Measurements from ENCODE around the gene TSPAN5. TPM values are rescaled to one million over a fixed set of nuclear protein-coding genes. Genes with fewer than 3 reads are reported as not detected.

Gene TSPAN5
- total RNA-seq, 1 experiment from 2014 or later = 4.3 TPM

DNA sequence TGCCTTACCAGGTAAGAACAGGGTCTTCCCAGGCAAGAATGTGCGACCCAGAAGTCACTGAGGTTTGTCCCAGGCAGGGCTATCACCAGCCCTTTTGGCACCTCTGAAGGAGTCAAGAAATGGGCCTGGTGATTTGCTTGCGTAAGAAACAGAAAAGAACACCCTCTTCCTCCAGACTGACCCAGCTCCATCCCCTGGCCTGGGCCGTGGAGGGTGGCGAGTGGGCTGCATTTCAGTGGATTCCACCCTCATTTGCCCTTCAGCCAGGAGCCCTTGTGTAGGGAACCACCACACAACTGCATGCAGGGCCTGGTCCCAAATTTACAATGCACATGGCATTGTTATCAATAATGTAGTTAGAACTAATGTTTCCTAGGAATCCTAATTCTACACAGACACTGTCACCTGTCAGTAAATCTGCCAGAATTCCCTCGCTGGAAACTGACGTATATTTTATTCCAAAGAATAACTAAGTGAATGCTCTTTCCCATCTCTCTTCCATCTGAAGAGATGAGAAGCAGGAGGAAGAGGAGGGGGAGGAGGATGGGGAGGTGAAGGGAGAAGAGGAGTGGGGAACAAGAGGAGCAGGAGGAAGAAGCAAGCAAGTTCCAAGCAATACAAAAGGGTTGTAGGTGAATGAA is 46.6 kb downstream of the TSPAN5 start:
- DNase-seq = no peak
- no peaks in the 10 kb centered on the region for H3K27me3 ChIP-seq (ENCODE audit: control insufficient read depth, insufficient read depth, low read length)
- H3K4me3 ChIP-seq (ENCODE audit: insufficient read depth, low read depth, low read length) = no peak overlapping the region
- no peaks in the 10 kb centered on the region for H3K36me3 ChIP-seq (replicated peaks; ENCODE audit: control insufficient read depth, insufficient read depth, low read length)

GRCh38 chr4:98610926-98611676 is 47.3 kb downstream of the TSPAN5 start:
- DNase-seq = no peak
- no peaks in the 10 kb centered on the region for H3K36me3 ChIP-seq (replicated peaks; ENCODE audit: control insufficient read depth, insufficient read depth, low read length)
- H3K4me3 ChIP-seq (ENCODE audit: insufficient read depth, low read depth, low read length) = no peak overlapping the region
- no peaks in the 10 kb centered on the region for H3K27me3 ChIP-seq (ENCODE audit: control insufficient read depth, insufficient read depth, low read length)

- H3K4me3 ChIP-seq (ENCODE audit: insufficient read depth, low read depth, low read length) = no peak overlapping the region
- DNase-seq = no peak
- no peaks in the 10 kb centered on the region for H3K36me3 ChIP-seq (replicated peaks; ENCODE audit: control insufficient read depth, insufficient read depth, low read length)
- H3K27me3 ChIP-seq (ENCODE audit: control insufficient read depth, insufficient read depth, low read length) = no peaks in the 10 kb centered on the region
Measured at GRCh38 chr4:98610431-98610830, 48.0 kb downstream of the TSPAN5 start.

GRCh38 chr4:98609934-98610333 is 48.5 kb downstream of the TSPAN5 start:
- Histone ChIP-seq H3K36me3 (replicated peaks; ENCODE audit: control insufficient read depth, insufficient read depth, low read length) (no peaks in the 10 kb centered on the region), H3K27me3 (ENCODE audit: control insufficient read depth, insufficient read depth, low read length) (no peaks in the 10 kb centered on the region), H3K4me3 (ENCODE audit: insufficient read depth, low read depth, low read length) (no peak overlapping the region)
- no peak for DNase-seq

DNA sequence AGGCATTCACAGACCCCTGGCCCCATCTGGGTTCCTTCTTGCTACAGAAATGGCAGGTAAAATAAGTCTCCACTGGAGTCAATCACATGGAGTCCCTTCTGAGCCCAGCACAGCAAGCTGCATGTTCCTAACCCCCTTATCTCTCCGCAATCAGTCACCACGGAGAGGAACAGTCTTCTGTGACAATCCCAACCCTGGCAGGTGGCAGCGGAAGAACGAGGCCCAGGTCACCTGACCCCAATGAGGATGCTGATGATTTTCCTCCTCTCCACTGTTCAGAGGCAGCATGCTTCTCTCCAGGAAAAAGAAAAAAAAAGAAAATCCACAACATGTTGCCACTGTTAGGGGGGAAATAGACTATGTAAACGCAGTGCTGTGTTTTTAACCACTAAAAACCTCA is 50.1 kb downstream of the TSPAN5 start:
- Histone ChIP-seq H3K36me3 (replicated peaks; ENCODE audit: control insufficient read depth, insufficient read depth, low read length) (no peaks in the 10 kb centered on the region), H3K4me3 (ENCODE audit: insufficient read depth, low read depth, low read length) (no peak overlapping the region), H3K27me3 (ENCODE audit: control insufficient read depth, insufficient read depth, low read length) (no peaks in the 10 kb centered on the region)
- no peak for DNase-seq

DNA sequence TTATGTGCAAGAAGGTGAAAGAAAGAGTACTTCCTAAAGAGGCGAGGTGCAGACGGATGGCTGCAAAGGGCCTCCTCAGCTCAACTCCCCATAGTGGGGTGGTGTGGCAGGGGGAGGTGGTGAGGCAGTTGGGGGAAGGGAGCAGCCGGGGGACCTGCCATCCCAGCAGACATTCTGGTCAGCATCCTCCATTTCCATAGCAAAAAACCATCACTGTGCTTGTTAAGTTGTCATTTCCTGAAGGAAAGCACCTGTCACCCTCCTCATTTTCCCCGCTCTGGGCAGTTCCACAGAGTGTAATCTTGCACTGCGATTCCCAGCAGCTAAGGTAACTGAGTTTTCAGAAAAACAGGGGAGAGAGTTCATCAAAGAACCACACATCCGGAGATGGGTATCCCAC is 51.5 kb downstream of the TSPAN5 start:
- DNase-seq = peak; percentile 48
- Histone ChIP-seq H3K4me3 (ENCODE audit: insufficient read depth, low read depth, low read length) (no peak overlapping the region), H3K36me3 (replicated peaks; ENCODE audit: control insufficient read depth, insufficient read depth, low read length) (no peaks in the 10 kb centered on the region), H3K27me3 (ENCODE audit: control insufficient read depth, insufficient read depth, low read length) (no peaks in the 10 kb centered on the region)

- no peak for DNase-seq
- Histone ChIP-seq H3K27me3 (ENCODE audit: control insufficient read depth, insufficient read depth, low read length) (no peaks in the 10 kb centered on the region), H3K36me3 (replicated peaks; ENCODE audit: control insufficient read depth, insufficient read depth, low read length) (no peaks in the 10 kb centered on the region), H3K4me3 (ENCODE audit: insufficient read depth, low read depth, low read length) (no peak overlapping the region)
Measured at GRCh38 chr4:98605216-98605615, 53.2 kb downstream of the TSPAN5 start.

- DNase-seq = no peak
- H3K36me3 ChIP-seq (replicated peaks; ENCODE audit: control insufficient read depth, insufficient read depth, low read length) = no peaks in the 10 kb centered on the region
- H3K27me3 ChIP-seq (ENCODE audit: control insufficient read depth, insufficient read depth, low read length) = no peaks in the 10 kb centered on the region
- no peak overlapping the region for H3K4me3 ChIP-seq (ENCODE audit: insufficient read depth, low read depth, low read length)
Measured at GRCh38 chr4:98604723-98605122, 53.7 kb downstream of the TSPAN5 start.

DNA sequence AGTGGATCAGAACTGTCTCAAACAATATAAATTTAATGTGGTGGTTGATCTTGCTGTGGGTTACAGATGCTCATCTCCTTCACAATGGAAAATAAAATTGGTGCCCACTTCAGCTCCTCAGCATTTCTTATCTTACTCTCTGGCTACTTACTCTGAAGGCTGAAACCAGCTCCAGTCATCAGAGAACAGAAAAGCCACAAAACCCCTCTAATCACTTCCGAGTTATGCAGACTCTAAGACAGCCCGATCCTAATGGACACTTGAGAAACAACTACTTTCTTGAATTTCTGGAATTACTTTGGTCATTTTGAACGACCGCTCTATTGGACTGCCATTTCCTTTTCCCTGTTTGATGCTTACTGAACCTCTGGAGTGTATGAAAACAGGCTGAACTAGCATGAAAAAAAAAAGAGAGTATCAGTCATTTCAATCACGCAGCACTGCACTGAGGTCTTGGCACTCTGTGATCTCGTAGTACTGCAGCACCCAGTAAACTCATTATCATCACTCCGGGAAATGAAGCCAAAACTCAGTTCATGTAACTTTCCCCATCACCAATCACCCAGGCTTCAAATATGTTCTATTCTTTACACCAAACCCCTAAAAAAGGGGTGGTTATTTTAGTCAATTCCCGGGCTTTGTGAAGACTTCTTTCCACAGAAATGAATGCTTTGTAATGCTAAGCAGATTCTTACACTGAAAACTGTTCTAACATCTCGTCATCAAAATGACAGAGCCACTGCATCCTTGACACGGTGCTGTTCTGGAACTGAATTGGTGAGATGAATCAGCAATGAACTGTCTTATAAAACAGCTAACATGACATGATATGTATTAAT is 54.5 kb downstream of the TSPAN5 start:
- H3K36me3 ChIP-seq (replicated peaks; ENCODE audit: control insufficient read depth, insufficient read depth, low read length) = no peaks in the 10 kb centered on the region
- no peaks in the 10 kb centered on the region for H3K27me3 ChIP-seq (ENCODE audit: control insufficient read depth, insufficient read depth, low read length)
- DNase-seq = no peak
- no peak overlapping the region for H3K4me3 ChIP-seq (ENCODE audit: insufficient read depth, low read depth, low read length)

DNA sequence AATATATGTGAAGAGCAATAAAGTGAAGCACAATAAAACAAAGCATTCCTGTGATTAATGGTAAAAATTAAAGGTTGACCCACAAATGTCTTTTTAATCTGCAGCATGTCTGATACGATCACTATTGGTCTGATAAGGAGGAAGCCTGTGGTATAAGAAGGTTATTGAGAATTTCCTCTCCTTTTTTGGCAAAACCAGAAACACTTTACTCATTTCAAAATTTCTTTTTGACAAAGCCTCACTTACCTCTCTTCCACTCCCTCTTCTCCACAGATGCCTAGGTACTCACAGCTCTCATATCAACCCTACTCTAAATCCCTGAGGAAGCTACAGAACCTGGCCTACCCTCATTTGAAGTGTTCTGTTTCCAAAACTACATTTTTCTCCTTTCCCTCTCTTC is 56.1 kb downstream of the TSPAN5 start:
- no peak for DNase-seq
- Histone ChIP-seq H3K27me3 (ENCODE audit: control insufficient read depth, insufficient read depth, low read length) (no peaks in the 10 kb centered on the region), H3K36me3 (replicated peaks; ENCODE audit: control insufficient read depth, insufficient read depth, low read length) (no peaks in the 10 kb centered on the region), H3K4me3 (ENCODE audit: insufficient read depth, low read depth, low read length) (no peak overlapping the region)

DNA sequence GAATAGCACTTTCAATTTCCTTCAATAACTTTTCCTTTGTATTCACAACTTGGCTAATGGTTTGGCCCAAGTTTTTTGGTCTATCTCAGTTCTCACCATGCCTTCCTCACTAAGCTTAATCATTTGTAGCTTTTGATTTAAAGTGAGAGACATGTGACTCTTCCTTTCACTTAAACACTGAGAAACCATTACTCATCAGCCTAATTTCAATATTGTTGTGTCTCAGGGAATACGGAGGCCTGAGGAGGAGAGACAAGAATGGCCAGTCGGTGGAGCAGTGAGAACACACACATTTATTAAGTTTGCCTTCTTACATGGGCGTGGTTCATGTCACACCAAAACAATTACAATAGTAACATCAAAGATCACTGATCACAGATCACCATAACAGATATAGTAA is 56.7 kb downstream of the TSPAN5 start:
- Histone ChIP-seq H3K36me3 (replicated peaks; ENCODE audit: control insufficient read depth, insufficient read depth, low read length) (no peaks in the 10 kb centered on the region), H3K4me3 (ENCODE audit: insufficient read depth, low read depth, low read length) (no peak overlapping the region), H3K27me3 (ENCODE audit: control insufficient read depth, insufficient read depth, low read length) (no peaks in the 10 kb centered on the region)
- no peak for DNase-seq

DNA sequence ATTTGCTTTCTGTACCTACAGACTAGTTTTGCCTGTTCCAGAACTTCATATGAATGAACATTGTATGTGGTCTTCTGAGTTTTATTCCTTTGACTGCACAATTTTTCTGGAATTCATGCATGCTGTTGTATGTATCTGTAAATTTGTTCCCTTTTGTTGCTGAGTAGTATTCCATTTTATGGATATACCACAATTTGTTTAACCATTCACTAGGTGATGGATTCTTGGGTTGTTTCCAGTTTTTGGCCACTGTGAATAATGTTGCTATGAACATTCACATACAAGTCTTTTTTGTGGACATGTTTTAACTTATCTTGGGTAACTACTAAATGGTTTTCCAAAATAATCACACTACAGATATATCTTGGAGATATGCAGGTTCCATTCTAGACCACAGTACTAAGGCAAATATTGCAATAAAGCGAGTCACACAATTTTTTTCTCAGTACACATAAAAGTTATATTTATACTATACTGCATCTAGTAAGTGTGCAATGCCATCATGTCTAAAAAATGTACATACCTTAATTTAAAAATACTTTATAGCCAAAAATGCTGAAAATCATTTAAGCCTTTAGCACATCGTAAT is 58.7 kb downstream of the TSPAN5 start:
- no peaks in the 10 kb centered on the region for H3K27me3 ChIP-seq (ENCODE audit: control insufficient read depth, insufficient read depth, low read length)
- H3K36me3 ChIP-seq (replicated peaks; ENCODE audit: control insufficient read depth, insufficient read depth, low read length) = no peaks in the 10 kb centered on the region
- H3K4me3 ChIP-seq (ENCODE audit: insufficient read depth, low read depth, low read length) = no peak overlapping the region
- DNase-seq = no peak

GRCh38 chr4:98586962-98587354 is 71.5 kb downstream of the TSPAN5 start:
- no peaks in the 10 kb centered on the region for H3K27me3 ChIP-seq (ENCODE audit: control insufficient read depth, insufficient read depth, low read length)
- no peak overlapping the region for H3K4me3 ChIP-seq (ENCODE audit: insufficient read depth, low read depth, low read length)
- no peaks in the 10 kb centered on the region for H3K36me3 ChIP-seq (replicated peaks; ENCODE audit: control insufficient read depth, insufficient read depth, low read length)
- no peak for DNase-seq

- Histone ChIP-seq H3K4me3 (ENCODE audit: insufficient read depth, low read depth, low read length) (no peak overlapping the region), H3K27me3 (ENCODE audit: control insufficient read depth, insufficient read depth, low read length) (no peaks in the 10 kb centered on the region), H3K36me3 (replicated peaks; ENCODE audit: control insufficient read depth, insufficient read depth, low read length) (no peaks in the 10 kb centered on the region)
- DNase-seq = no peak
Measured at GRCh38 chr4:98586291-98586961, 72.0 kb downstream of the TSPAN5 start.
